NCI-H1930 (cell line): ENCODE data around the gene HRH3.
A peak's percentile ranks its signal among the peaks of the same experiment; 100 is the strongest.

Experiments
- DNase-seq, 2 experiments: peaks; one replicate each; lab custom pipeline; 2025; lab: John Stamatoyannopoulos, UW

HRH3 gene

GRCh38 chr20:62219992-62220665, at the start of gene HRH3:
Gene HRH3, minus strand, starts transcription at chr20:62220278. Its CDS starts 308 bp downstream, at chr20:62219970.
- peak in 1 of 2 experiments; percentile 63 for DNase-seq

- no peak for DNase-seq
Observed at GRCh38 chr20:62269871-62270270, 49.8 kb upstream of the HRH3 start.

- no peak for DNase-seq
Observed at GRCh38 chr20:62269378-62269777, 49.3 kb upstream of the HRH3 start.

- DNase-seq = no peak
Observed at GRCh38 chr20:62268228-62268900, 48.3 kb upstream of the HRH3 start.

- no peak for DNase-seq
Observed at GRCh38 chr20:62267543-62267942, 47.5 kb upstream of the HRH3 start.

GRCh38 chr20:62266851-62267250, 46.8 kb upstream of the HRH3 start:
- DNase-seq = no peak

- no peak for DNase-seq
Observed at GRCh38 chr20:62266340-62266739, 46.3 kb upstream of the HRH3 start.

GRCh38 chr20:62265365-62265764, 45.3 kb upstream of the HRH3 start:
- DNase-seq = no peak

GRCh38 chr20:62263396-62263795, 43.3 kb upstream of the HRH3 start:
- DNase-seq = no peak

GRCh38 chr20:62262064-62262463, 42.0 kb upstream of the HRH3 start:
- DNase-seq = no peak

GRCh38 chr20:62259294-62259565, 39.2 kb upstream of the HRH3 start:
- DNase-seq = no peak

- DNase-seq = no peak
Observed at GRCh38 chr20:62258499-62259293, 38.6 kb upstream of the HRH3 start.

- DNase-seq = no peak
Observed at GRCh38 chr20:62255976-62256375, 35.9 kb upstream of the HRH3 start.

GRCh38 chr20:62254021-62254724, 34.1 kb upstream of the HRH3 start:
- no peak for DNase-seq

GRCh38 chr20:62253398-62253797, 33.3 kb upstream of the HRH3 start:
- no peak for DNase-seq

GRCh38 chr20:62252342-62252966, 32.4 kb upstream of the HRH3 start:
- DNase-seq = no peak

GRCh38 chr20:62248890-62249560, 28.9 kb upstream of the HRH3 start:
- DNase-seq = no peak

GRCh38 chr20:62246872-62247652, 27.0 kb upstream of the HRH3 start:
- DNase-seq = no peak

GRCh38 chr20:62246431-62246830, 26.4 kb upstream of the HRH3 start:
- no peak for DNase-seq

- no peak for DNase-seq
Observed at GRCh38 chr20:62245911-62246280, 25.8 kb upstream of the HRH3 start.

GRCh38 chr20:62244644-62245108, 24.6 kb upstream of the HRH3 start:
- DNase-seq = no peak
